Left forelimb (tissue), 1 donor: ENCODE measurements around the gene CCDC88C.

Source experiments
- DNase-seq: peaks from one replicate; pipeline ENCODE4 v3.0.0-alpha.2; 2018; ENCODE audit warnings: low spot score

Gene CCDC88C

DNA sequence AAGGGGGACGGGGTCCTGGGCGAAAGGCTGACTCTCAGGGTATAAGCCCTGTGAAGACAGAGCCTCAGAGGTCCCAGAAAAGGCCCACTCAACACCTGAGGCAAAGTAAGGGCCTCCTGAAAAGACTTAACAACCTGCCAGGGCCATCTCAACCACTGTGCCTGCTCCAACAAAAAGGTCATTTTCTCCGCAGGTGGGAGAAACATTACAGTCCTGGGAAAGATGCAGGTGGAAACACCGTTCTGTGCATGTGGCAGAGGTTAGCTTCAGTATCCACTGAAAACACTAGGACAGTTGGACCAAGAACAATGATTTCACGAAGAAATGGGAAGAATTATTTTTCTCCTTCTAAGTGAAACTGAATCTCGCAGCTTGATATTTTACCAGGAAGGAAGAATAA, 50.9 kb downstream of the CCDC88C start:
- no peak for DNase-seq

DNA sequence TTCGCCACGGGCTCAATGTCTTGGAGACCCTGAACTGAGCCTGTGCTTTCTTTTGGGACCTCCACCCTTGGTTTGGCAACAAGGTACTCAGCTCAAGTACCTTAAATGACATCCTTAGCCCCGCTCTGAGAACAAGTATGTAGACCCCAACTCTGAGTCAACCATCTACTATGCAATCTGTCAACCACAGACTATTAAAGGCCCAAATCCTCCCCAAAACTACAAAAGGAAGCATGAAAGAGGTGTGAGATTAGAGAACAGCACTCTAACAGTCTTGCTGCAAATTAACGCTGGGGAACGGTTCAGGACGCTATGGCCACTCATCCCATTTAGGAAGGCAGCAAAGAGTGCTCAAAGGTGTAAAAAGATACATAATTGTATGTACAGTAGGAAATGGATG, 52.1 kb downstream of the CCDC88C start:
- DNase-seq: no peak

DNA sequence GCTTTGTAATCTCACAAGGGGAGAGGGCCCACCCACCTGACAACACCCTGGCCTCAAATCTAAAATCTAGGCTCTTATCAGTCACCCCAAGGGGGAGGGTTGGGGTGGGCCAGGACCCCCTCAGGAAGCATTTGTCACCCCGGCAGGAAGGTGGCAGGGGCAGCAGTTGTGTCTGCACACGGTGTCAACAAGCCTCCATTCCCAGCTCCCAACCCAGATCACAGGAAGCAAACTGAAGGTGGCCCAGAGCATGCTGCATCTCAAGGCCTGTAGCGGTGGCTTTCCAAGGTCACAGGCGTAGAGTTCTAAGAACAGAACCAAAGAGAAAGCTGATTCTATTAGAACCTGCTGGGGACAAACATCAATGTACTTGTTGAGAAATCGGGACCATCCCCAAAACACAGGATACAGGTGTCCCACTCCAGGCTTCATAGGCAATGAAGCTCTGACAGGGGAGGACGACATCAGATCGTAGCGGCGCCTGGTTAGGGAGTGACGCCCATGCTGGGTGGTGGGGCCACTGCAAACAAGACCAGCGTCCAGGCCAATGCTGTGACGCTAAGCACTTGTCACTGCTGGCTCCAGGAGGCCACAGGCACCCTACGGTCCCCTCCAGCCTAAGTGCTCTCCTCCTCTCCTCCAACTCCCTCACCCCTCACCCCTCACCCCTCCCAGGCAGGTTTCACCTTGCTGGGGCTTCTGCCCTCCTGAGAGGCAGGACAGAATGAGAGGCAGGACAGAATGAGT, 52.9 kb downstream of the CCDC88C start:
- DNase-seq: no peak

DNA sequence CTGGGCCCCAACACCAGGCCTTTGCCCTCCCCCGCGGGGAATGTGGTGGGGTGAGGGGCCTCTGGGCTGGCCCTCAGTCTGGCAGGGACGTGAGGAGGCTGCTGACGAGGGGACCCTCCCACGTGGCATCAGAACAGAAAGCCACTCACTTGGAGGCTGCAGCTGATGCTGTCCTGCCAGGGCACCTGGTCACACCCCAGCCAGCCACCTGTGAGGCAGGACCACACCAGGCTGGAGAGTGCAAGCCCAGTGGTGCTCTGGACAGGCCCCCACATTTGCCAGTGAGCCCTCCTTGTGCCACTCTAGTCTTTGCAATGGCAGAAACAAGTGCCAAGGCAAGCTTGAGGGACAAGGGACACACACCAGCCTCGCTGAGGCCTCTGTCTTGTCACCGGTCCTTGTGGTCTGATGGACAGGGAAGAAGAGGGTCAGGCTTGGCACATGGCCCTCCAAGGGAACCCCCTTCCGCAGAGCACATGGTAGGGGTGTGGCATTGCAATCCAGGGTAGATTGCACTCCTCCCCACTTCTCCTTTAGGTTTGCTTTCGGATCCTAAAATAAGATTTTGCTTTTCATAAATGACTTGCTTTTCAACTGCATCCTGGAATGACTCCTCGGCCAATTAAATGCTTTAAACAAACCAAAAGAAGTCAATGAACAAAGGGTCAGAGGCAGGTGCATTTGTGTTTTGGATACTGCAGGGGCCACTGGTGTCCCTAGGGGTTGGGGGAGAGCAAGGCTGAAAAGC, 53.7 kb downstream of the CCDC88C start:
- DNase-seq: no peak

DNA sequence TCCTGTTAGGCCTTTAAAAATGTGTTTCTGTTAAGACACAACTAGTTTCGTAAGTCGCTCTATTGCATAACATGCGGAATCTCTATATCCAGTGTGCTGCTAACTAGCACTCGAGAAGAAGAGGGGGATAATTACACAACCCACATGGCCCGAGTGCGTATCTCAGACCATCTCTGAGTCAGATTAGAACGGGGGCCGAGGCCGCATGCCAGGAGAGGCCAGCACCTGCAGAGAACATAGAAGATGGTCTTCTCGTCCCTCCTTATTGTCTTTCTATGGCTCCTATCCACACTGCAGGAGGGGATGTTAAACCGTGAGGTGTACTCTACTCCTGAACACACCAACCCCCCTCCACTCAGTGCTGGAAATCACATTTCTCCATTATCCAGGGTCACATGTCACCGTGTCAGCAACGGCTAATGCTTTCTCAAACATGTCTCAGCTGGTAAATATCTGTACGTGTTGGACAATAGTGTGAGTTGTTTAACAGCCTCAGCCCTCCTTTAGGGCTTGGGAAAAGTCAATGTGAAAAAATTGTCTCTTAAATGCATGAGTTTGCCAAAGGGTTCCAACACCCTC, 56.3 kb downstream of the CCDC88C start:
- no peak for DNase-seq

DNA sequence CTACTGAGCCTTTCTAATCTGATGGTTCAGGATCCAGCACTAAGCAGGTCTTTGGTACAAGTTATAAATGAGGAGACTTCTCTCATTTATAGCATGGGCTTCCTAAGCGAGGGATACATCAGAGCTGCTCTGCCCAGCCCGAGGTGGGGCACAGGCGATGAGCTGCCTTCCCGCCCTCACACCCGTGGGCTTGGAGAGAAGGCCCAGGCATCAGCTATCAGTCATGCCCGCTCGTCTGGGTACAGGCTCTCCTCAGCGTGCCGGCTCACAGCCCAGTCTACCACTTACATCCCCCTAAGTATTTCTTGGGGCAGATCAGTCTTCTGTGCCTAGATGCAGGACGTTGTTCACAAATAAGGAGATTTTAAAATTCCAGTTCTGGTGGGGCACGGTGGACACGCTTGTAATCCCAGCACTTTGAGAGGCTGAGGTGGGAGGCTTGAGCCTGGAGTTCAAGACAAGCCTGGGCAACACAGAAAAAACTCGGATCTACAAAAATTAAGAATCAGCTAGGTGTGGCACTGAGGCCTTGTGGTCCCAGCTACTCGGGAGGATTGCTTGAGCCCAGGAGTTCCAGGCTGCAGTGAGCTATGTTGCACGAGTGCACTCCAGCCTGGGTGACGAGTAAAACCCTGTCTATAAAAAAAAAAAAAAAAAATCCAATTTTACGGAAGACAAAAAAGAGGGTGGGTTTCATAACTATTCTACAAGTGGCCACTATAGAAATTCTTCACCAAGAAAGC, 57.0 kb downstream of the CCDC88C start:
- no peak for DNase-seq

GRCh38 chr14:91358654-91359220, 58.9 kb downstream of the CCDC88C start:
- DNase-seq: no peak

DNA sequence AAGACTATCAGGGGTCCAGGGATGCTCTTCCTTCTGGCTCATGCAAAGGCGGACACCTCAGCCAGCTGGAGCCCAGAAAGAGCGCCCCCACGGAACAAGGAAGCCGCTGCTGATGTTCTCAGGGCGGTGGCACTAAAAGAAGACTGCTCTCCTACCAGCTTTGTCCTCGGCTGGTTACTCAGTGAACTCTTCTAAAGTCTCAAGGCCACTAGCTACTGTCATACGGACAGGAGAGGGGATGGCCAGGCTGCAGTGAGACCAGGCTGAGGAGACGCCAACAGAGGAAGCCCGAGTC, 59.6 kb downstream of the CCDC88C start:
- no peak for DNase-seq

- no peak for DNase-seq
Observed at GRCh38 chr14:91357272-91358024, 60.2 kb downstream of the CCDC88C start.

GRCh38 chr14:91356181-91356763, 61.3 kb downstream of the CCDC88C start:
- DNase-seq: no peak

GRCh38 chr14:91354979-91355685, 62.5 kb downstream of the CCDC88C start:
- DNase-seq: no peak

DNA sequence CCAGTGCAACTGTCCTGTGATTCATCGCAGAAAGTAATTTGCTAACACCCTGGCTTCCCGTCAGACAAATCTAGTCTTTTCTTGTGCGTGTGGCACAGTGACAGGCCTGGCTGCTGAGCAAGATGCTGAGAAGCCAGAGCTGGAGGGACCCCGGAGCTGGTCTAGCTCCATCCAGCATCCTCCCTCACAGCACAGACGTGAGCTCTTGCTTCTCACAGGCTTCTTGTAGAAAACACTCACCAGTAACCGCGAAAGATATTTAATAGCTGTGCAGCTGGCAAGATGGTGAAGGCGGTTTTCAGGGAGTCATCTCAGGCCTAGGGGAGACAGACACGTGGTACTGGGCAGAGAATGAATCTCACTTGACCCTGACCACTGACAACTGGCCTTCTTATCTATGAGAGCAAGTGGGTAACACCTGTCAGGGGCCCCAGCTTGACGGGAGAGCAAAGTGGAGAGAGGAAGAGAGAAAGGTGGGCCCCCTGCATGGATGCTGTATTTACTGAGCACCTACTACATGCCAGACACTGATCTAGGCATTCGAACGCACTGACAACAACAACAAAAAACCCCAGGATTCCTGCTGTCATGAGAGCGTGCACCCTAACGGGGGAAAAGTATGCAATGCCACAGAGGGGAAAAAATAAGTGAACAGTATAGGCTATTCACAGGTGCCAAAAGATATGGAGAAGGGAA, 63.3 kb downstream of the CCDC88C start:
- DNase-seq: no peak

- no peak for DNase-seq
Observed at GRCh38 chr14:91352728-91353692, 64.6 kb downstream of the CCDC88C start.

GRCh38 chr14:91352053-91352452, 65.6 kb downstream of the CCDC88C start:
- no peak for DNase-seq

DNA sequence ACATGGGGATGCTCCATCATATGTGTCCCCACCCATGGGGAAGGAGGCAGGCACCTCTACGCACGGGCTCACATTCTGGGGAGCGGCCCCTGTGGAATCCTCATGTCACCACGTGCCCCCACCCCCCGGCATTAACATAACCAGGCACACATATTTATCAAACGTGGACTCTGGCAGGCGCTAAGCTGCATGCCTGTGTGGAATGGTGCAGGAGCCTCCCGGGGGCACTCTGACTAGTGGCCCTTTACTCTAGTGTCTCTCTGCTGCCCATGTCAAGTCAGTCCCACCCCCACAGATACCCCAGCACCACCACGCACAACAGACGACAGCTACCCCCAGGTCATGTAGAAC, 66.1 kb downstream of the CCDC88C start:
- DNase-seq: no peak

DNA sequence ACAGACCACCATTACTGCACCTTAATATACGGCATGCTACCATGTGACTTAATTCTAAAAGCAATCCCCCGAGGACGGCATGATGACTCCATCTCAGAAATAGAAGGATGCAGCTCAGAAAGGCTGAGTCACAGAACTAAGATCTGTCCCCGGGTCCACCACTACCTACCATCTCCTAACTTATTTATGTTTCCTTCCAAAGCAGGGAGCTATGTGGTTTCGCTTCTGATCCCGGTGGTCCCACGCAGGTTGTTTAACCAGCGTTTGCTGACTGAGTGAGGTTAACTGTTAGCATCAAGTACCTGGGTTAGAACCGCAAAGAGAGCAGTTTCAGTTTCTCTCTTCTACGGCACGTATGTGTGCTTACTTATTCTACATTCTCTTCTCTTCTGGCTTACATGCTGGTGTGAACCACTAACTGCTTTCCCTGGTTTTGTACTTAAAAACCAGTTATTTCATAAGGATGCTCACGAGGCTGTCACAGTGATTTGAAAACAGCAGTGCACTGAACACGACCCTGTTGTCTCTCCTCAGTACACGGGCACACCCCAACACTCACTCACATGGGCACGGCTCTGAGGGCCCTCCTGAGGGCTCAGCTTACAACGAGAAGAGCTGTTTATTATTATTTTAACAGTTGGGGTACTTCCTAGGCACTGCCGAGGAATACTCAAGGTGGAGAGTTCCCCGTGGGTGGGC, 66.7 kb downstream of the CCDC88C start:
- DNase-seq: no peak

DNA sequence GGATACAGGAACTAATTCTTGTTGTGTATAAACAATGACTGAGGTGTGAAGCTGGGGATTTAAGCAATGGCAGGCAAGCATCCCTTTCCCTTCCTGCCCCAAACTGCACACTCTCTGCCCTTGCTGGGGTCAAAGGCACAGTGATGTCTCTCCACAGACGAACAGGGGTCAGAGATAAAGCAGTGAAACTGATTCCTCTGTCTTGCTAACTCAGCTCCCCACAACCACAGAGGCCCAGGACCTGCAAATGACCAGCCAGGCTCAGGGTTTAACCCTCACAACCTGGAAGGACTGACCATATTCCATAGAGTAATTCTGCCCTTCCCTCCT, 67.2 kb downstream of the CCDC88C start:
- no peak for DNase-seq

- DNase-seq: no peak
Observed at GRCh38 chr14:91349481-91350074, 68.0 kb downstream of the CCDC88C start.
